Neuronal stem cell (in vitro differentiated cells): ENCODE results near the gene GPD2.

Source experiments
- DNase-seq: peaks from one replicate; pipeline ENCODE4 v3.0.0-alpha.2; 2013; ENCODE audit warnings: low spot score
- H2AFZ ChIP-seq: one replicate; pipeline ENCODE4 v1.6.1; 2013; ENCODE audit warnings: mild to moderate bottlenecking, low read length, inconsistent platforms
- H2AK5ac ChIP-seq: 2 replicates; pipeline ENCODE4 v1.6.1; 2013; ENCODE audit warnings: low read depth, mild to moderate bottlenecking, inconsistent platforms, low read length, moderate library complexity, mixed read lengths
- H2BK120ac ChIP-seq: 2 replicates; pipeline ENCODE4 v1.6.1; 2013; ENCODE audit warnings: low read depth, mild to moderate bottlenecking, inconsistent platforms, low read length, moderate library complexity, mixed read lengths
- H2BK12ac ChIP-seq: one replicate; pipeline ENCODE4 v1.6.1; 2013; ENCODE audit warnings: low read length, inconsistent platforms
- H2BK15ac ChIP-seq: 2 replicates; pipeline ENCODE4 v1.6.1; 2013; ENCODE audit warnings: mild to moderate bottlenecking, low read length, inconsistent platforms, mixed read lengths
- H2BK5ac ChIP-seq: one replicate; pipeline ENCODE4 v1.6.1; 2013; ENCODE audit warnings: inconsistent platforms, mild to moderate bottlenecking, low read length, moderate library complexity
- H3K14ac ChIP-seq: one replicate; pipeline ENCODE4 v1.6.1; 2013; ENCODE audit warnings: low read length, inconsistent platforms
- H3K18ac ChIP-seq: 2 replicates; pipeline ENCODE4 v1.6.1; 2013; ENCODE audit warnings: low read length, inconsistent platforms
- H3K23ac ChIP-seq: 2 replicates; pipeline ENCODE4 v1.6.1; 2013; ENCODE audit warnings: low read depth, mild to moderate bottlenecking, mixed read lengths, low read length, inconsistent platforms; ENCODE audit not compliant: poor library complexity
- H3K27ac ChIP-seq: replicated peaks from 3 replicates; pipeline ENCODE4 v1.5.1; 2013; ENCODE audit warnings: low read length, inconsistent platforms
- H3K27me3 ChIP-seq, 3 experiments: 2 replicates each; pipeline ENCODE4 v1.6.1; 2013; ENCODE audit warnings: low read length in 3 of 3, mild to moderate bottlenecking in 2 of 3, inconsistent platforms in 1 of 3, low read depth in 1 of 3, mixed read lengths in 1 of 3, moderate library complexity in 1 of 3; ENCODE audit not compliant: control insufficient read depth in 3 of 3, insufficient read depth in 3 of 3
- H3K36me3 ChIP-seq, 2 donors: replicated peaks in 1 of 2; 2 replicates each; pipeline ENCODE4 v1.6.1; 2013; ENCODE audit warnings: low read length in 2 of 2; ENCODE audit not compliant: control insufficient read depth in 2 of 2, insufficient read depth in 2 of 2
- H3K4ac ChIP-seq: 2 replicates; pipeline ENCODE4 v1.6.1; 2013; ENCODE audit warnings: inconsistent platforms, mild to moderate bottlenecking, low read length, moderate library complexity
- H3K4me1 ChIP-seq, 2 donors: 1 replicate in 1 of 2; 2 replicates in 1 of 2; pipeline ENCODE4 v1.6.1; 2013; ENCODE audit warnings: low read length in 2 of 2, low read depth in 1 of 2; ENCODE audit not compliant: control insufficient read depth in 2 of 2, insufficient read depth in 1 of 2
- H3K4me2 ChIP-seq: one replicate; pipeline ENCODE4 v1.6.1; 2013; ENCODE audit warnings: mild to moderate bottlenecking, low read length, inconsistent platforms; ENCODE audit not compliant: insufficient read depth, poor library complexity, severe bottlenecking
- H3K4me3 ChIP-seq, 2 donors: 2 replicates each; pipeline ENCODE4 v1.5.1; 2013; ENCODE audit warnings: low read length in 2 of 2, mild to moderate bottlenecking in 2 of 2, inconsistent platforms in 1 of 2, moderate library complexity in 1 of 2
- H3K79me1 ChIP-seq: one replicate; pipeline ENCODE4 v1.6.1; 2013; ENCODE audit warnings: low read depth, mild to moderate bottlenecking, inconsistent platforms, low read length, moderate library complexity
- H3K9ac ChIP-seq: one replicate; pipeline ENCODE4 v1.6.1; 2013; ENCODE audit warnings: mild to moderate bottlenecking, low read depth, low read length, inconsistent platforms; ENCODE audit not compliant: poor library complexity
- H3K9me3 ChIP-seq, 2 donors: replicated peaks in 1 of 2; 2 replicates each; pipeline versions ENCODE3 to v1.6.1; 2013; ENCODE audit warnings: low read length in 2 of 2, mild to moderate bottlenecking in 2 of 2, inconsistent platforms in 1 of 2, low read depth in 1 of 2, mixed read lengths in 1 of 2, moderate library complexity in 1 of 2; ENCODE audit not compliant: control insufficient read depth in 2 of 2, insufficient read depth in 1 of 2
- H4K8ac ChIP-seq: one replicate; pipeline ENCODE4 v1.6.1; 2013; ENCODE audit warnings: low read depth, mild to moderate bottlenecking, inconsistent platforms, low read length, moderate library complexity
- H4K91ac ChIP-seq: one replicate; pipeline ENCODE4 v1.6.1; 2013; ENCODE audit warnings: low read length, low read depth, mild to moderate bottlenecking, inconsistent platforms; ENCODE audit not compliant: poor library complexity
- WGBS, 2 donors: extraction: QIAGEN DNeasy Blood & Tissue Kit; methylation state at CpG; one replicate each; pipeline ENCODE4 v1.1.7; 2013; ENCODE audit warnings: missing lambda C conversion rate in 2 of 2, mixed read lengths in 1 of 2; ENCODE audit not compliant: insufficient read length in 2 of 2, insufficient replicate concordance in 1 of 2; ENCODE audit errors: extremely low coverage in 2 of 2; 5-methylcytosine and 5-hydroxymethylcytosine counted together

GPD2 gene

GRCh38 chr2:156436497-156437085, 412 bp downstream of the GPD2 start:
- Histone ChIP-seq H2BK12ac (no peak overlapping the region), H3K14ac (no peak overlapping the region), H2AFZ (peak overlapping the region; percentile 91), H3K9me3 (no peaks in the 10 kb centered on the region), H4K91ac (no peak overlapping the region), H3K79me1 (peaks cover 2% of the 10 kb centered on the region), H3K27me3 (no peaks in the 10 kb centered on the region), H2BK5ac (peak overlapping the region; percentile 96), H3K27ac (peak overlapping the region; percentile 95), H3K23ac (peak overlapping the region; percentile 71), H3K4me2 (peak overlapping the region; percentile 67), H3K18ac (peak overlapping the region; percentile 99), H2AK5ac (no peak overlapping the region), H3K4ac (no peak overlapping the region), H4K8ac (no peak overlapping the region), H2BK15ac (no peak overlapping the region), H3K4me1 (peaks cover 0 to 9% of the 10 kb centered on the region in 2 donors), H3K9ac (peak overlapping the region; percentile 15), H2BK120ac (no peak overlapping the region), H3K36me3 (no peaks in the 10 kb centered on the region), H3K4me3 (peak overlapping the region; percentile 46 to 85)
- DNase-seq, result peak; percentile 6
- no CpG with 5 or more reads among the region's 15 CpGs for WGBS, 2 donors

GRCh38 chr2:156437272-156437930, 1.2 kb downstream of the GPD2 start:
- H3K9me3 ChIP-seq, result no peaks in the 10 kb centered on the region
- no peaks in the 10 kb centered on the region for H3K36me3 ChIP-seq
- no peak overlapping the region for H3K18ac ChIP-seq
- H3K79me1 ChIP-seq, result peaks cover 2% of the 10 kb centered on the region
- peak overlapping the region; percentile 67 for H3K4me2 ChIP-seq
- H2AK5ac ChIP-seq, result no peak overlapping the region
- no peak overlapping the region for H3K27ac ChIP-seq
- no peak overlapping the region for H3K23ac ChIP-seq
- no peak overlapping the region for H2BK120ac ChIP-seq
- H2BK5ac ChIP-seq, result no peak overlapping the region
- H2BK15ac ChIP-seq, result no peak overlapping the region
- no peak overlapping the region for H2AFZ ChIP-seq
- H4K8ac ChIP-seq, result no peak overlapping the region
- H4K91ac ChIP-seq, result no peak overlapping the region
- H3K4me3 ChIP-seq, result peak overlapping the region in 1 of 2 donors; percentile 46
- no peak overlapping the region for H3K9ac ChIP-seq
- no peak overlapping the region for H2BK12ac ChIP-seq
- H3K27me3 ChIP-seq, result no peaks in the 10 kb centered on the region
- peaks cover 0 to 9% of the 10 kb centered on the region in 2 donors for H3K4me1 ChIP-seq
- no peak for DNase-seq
- no peak overlapping the region for H3K14ac ChIP-seq
- no peak overlapping the region for H3K4ac ChIP-seq
- WGBS, 2 donors, result no CpG with 5 or more reads among the region's 6 CpGs

GRCh38 chr2:156437931-156438410, 1.8 kb downstream of the GPD2 start:
- WGBS, 2 donors, result no CpG with 5 or more reads among the region's 4 CpGs
- H3K27me3 ChIP-seq, result no peaks in the 10 kb centered on the region

GRCh38 chr2:156443089-156443488, 6.9 kb downstream of the GPD2 start:
- DNase-seq, result no peak
- H2AFZ ChIP-seq, result no peak overlapping the region
- H3K9me3 ChIP-seq, result no peaks in the 10 kb centered on the region
- no peak overlapping the region for H4K8ac ChIP-seq
- peaks cover 2% of the 10 kb centered on the region for H3K79me1 ChIP-seq
- H3K23ac ChIP-seq, result no peak overlapping the region
- H2BK15ac ChIP-seq, result no peak overlapping the region
- no peak overlapping the region for H3K27ac ChIP-seq
- H3K4me2 ChIP-seq, result no peak overlapping the region
- H2BK120ac ChIP-seq, result no peak overlapping the region
- no peak overlapping the region for H3K4me3 ChIP-seq
- no peak overlapping the region for H2BK5ac ChIP-seq
- no peak overlapping the region for H4K91ac ChIP-seq
- H2BK12ac ChIP-seq, result no peak overlapping the region
- no peak overlapping the region for H3K4ac ChIP-seq
- H3K14ac ChIP-seq, result no peak overlapping the region
- H3K36me3 ChIP-seq, result no peaks in the 10 kb centered on the region
- H3K18ac ChIP-seq, result no peak overlapping the region
- H3K9ac ChIP-seq, result no peak overlapping the region
- no peaks in the 10 kb centered on the region for H3K4me1 ChIP-seq
- H3K27me3 ChIP-seq, result no peaks in the 10 kb centered on the region
- H2AK5ac ChIP-seq, result no peak overlapping the region

More at GRCh38 chr2:156437931-156438410, 1.8 kb downstream of the GPD2 start:
- no peak overlapping the region for H3K4ac ChIP-seq
- H2BK120ac ChIP-seq, result no peak overlapping the region
- no peak overlapping the region for H4K8ac ChIP-seq
- H4K91ac ChIP-seq, result no peak overlapping the region
- H3K9me3 ChIP-seq, result no peaks in the 10 kb centered on the region
- H3K27ac ChIP-seq, result no peak overlapping the region
- H2AK5ac ChIP-seq, result no peak overlapping the region
- no peak overlapping the region for H3K23ac ChIP-seq
- H3K36me3 ChIP-seq, result no peaks in the 10 kb centered on the region
- no peak overlapping the region for H2AFZ ChIP-seq
- no peak overlapping the region for H3K14ac ChIP-seq
- H2BK5ac ChIP-seq, result no peak overlapping the region
- DNase-seq, result no peak
- H2BK15ac ChIP-seq, result no peak overlapping the region
- H2BK12ac ChIP-seq, result no peak overlapping the region
- H3K79me1 ChIP-seq, result peaks cover 2% of the 10 kb centered on the region
- peaks cover 0 to 9% of the 10 kb centered on the region in 2 donors for H3K4me1 ChIP-seq
- H3K4me3 ChIP-seq, result no peak overlapping the region
- H3K18ac ChIP-seq, result no peak overlapping the region
- no peak overlapping the region for H3K9ac ChIP-seq
- H3K4me2 ChIP-seq, result no peak overlapping the region
